CD4-positive, alpha-beta T cell treated with Interleukin-10 for 1 hour (primary cell): ENCODE results near the gene IL17REL.

Experiments
- DNase-seq: peaks from one replicate; pipeline ENCODE4 v3.0.0-alpha.2; 2020

The IL17REL gene

DNA sequence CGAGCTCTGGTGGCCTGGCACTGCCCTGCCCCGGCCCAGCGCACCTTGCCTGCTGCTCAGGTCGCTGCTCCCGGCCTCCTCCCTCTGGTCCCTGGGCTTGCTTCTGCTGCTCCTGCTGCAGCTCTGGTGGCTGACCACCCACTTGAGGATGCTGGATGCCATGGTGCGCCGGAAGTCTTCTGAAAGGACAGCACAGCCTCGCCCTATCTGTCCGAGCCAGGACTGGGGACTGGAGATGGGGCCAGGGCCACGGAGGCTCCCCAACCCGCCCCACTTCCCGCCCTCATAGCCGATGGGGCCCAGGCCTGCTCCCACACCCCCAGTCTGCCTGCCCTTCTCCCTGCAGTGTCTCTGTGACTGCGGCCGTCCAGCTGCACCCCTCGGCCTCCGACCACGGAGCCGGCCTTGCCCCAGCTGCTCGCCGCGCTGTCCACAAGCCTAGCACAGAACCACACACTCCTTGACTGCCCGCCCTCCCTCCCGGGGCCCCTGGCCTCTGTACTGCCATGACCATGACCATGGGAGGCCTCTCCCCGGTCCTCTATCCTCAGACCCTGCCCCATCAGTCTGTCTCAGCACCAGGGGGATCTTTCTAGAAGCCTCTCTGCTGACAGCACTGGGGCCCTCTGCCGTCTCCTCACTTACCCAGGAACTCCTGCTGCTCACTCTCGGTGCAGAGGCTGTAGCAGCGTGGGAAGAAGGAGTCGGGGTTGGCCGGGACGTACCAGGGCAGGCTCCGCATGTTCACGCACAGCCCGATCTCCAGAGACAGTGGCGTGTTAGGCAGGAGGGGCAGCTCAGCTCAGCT lies 32.9 kb upstream of the IL17REL start:
- no peak for DNase-seq

DNA sequence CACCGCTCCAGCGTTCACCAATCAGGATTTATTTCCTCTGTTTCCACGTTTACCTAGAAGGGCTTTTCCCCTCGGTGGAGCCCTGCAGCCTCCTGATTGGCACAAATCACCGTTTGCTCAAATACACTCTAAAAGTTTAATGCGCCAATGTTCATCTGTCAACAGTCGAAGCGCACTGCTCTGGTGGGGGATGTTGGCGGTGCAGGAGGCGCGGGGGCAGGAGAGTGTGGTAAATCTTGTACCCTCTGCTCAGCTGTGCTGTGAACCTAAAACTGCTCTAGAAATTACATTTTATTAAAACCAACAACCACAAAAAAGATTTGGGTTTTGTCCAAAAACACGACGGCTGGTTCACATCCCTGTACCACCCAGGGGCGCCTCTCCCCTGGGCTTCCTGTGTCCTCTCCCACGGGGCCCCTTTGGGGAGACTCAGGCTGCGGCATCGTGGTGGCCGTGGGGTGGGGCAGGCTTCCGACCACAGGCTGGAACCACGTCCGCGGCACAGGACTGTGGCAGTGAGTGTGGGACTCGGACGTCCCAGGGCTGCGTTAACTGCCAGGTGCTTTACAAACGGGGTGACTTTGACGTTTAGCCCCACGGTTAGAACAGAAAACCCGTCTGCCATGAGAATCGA lies 32.0 kb upstream of the IL17REL start:
- no peak for DNase-seq

DNA sequence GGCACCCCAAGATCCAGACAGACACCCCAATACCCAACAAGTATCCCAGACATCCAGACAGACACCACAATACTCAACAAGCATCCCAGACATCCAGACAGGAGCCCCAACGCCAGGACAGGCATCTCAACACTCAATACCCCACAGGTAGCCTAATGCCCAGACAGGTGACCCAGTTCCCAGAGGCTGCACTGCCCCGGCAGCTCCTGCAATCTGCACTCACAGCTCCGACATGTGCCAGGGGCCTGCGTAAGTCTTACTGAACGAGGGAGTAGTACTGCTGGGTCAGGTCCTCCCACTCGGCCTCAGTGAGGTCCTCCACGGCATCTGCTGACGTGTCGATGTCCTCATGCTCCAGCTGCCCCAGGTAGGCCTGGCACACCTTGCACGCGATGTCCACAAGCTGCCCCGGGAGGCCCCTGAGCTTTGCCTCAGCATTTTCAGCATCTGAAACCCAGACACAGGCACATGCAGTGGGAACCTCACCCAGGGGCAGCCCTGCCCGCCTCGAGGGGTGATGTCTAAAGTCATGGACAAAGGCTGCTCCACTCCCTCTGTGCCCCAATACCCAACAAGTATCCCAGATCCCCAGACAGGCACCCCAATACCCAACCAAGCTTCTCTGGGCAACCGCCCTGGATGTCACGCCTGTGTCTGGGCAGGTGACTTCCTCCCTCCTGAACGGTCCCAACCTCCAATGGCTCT lies 28.9 kb upstream of the IL17REL start:
- no peak for DNase-seq

DNA sequence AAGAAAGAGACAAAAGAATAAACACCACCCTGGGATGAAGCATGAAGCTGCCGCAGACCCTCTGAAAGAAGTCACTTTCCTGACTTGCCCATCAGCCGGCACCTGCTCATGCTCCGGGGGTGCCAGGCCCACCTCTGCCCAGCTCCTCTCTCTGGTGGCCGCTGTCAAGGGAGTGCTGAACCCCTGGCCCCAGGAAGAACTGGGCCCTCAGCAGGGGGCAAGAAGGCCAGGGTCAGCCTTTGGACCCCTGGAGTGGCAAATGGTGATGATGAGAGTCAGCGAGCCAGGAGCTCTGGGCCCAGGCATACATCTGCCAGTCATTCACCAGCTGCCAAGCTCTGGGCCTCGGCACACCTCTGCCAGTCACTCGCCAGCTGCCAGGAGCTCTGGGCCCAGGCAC lies 28.2 kb upstream of the IL17REL start:
- no peak for DNase-seq

DNA sequence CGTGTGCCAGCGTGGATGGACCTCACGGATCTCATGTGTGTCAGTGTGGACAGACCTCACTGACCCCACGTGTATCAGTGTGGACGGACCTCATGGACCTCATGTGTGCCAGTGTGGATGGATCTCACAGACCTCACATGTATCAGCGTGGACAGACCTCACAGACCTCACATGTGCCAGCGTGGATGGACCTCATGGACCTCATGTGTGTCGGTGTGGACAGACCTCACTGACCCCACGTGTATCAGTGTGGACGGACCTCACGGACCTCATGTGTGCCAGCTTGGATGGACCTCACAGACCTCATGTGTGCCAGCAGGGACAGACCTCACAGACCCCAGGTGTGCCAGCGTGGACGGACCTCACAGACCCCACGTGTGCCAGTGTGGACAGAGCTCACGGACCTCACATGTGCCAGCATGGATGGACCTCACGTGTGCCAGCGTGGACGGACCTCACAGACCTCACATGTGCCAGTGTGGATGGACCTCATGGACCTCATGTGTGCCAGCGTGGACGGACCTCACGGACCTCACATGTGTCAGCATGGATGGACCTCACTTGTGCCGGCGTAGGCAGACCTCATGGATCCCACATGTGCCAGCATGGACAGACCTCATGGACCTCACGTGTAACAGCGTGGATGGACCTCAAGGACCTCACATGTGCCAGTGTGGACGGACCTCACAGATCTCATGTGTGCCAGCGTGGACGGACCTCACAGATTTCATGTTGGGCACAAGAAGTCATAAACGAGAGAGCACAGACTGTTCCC lies 27.3 kb upstream of the IL17REL start:
- no peak for DNase-seq

DNA sequence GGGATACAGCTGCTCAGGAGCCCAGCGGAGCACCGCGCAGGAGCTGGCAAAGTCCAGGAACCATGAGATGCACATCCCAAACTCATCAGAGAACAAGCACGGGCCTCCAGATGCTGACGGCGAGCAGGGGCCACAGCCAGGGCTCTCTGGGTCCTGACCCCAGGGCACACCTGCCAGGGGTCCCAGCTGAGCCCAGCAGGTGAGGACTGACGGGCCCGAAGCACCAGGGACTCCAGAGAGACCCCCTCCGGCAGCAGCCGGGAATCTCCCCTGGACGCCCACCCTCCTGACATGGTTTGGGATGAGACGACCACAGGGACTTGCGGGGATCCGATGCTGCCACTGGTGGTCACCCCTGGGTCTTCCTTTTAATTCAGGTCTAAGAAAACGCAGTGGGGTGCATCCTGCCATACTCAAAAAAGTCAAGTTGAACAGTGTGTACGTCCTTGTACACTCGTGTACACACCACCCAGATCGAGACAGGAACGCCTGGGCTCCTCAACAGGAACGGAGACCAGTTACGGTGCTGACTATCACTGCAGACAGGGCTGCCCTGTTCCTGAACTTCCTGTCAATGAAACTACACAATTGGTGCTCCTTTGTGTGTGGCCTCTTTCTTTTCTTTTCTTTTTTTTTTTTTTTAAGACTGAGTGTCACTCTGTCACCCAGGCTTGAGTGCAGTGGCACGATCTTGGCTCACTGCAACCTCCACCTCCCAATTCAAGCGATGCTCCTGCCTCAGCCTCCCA lies 23.6 kb upstream of the IL17REL start:
- DNase-seq: no peak

DNA sequence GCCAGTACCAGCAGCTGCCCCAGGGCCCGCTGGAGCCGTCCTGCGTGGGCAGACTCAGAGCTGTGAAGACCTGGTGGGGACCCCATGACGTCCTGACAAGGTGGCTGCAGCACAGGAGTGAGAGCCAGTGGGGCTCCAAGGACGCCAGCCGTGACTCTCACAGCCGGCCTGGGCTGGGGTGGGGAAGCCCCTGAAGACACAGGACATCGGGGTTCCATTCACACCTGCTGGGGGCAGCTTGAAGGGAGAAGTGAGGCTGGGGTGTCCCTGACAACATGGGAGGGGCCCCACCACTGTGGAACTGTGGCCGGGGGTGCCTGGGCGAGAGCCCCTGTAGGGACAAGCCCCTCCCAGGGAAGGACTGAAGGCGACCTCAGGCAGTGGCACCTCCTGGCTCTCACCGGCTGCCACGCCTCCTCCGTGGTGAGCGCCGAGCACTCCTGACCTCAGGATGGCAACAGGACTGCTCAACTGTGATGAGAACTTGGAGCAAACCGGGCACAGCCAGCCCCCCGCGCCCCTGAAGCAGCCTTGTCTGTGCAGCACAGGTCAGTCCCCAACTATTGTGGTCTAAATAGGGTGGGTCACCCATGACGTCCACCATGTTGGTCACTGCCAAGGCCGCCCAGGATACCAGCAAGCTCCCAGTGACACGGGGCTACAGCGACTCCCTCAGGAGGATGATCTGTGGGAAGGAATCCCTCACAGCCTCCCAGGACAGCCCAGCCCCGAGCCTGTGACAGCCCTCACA lies 22.7 kb upstream of the IL17REL start:
- no peak for DNase-seq

DNA sequence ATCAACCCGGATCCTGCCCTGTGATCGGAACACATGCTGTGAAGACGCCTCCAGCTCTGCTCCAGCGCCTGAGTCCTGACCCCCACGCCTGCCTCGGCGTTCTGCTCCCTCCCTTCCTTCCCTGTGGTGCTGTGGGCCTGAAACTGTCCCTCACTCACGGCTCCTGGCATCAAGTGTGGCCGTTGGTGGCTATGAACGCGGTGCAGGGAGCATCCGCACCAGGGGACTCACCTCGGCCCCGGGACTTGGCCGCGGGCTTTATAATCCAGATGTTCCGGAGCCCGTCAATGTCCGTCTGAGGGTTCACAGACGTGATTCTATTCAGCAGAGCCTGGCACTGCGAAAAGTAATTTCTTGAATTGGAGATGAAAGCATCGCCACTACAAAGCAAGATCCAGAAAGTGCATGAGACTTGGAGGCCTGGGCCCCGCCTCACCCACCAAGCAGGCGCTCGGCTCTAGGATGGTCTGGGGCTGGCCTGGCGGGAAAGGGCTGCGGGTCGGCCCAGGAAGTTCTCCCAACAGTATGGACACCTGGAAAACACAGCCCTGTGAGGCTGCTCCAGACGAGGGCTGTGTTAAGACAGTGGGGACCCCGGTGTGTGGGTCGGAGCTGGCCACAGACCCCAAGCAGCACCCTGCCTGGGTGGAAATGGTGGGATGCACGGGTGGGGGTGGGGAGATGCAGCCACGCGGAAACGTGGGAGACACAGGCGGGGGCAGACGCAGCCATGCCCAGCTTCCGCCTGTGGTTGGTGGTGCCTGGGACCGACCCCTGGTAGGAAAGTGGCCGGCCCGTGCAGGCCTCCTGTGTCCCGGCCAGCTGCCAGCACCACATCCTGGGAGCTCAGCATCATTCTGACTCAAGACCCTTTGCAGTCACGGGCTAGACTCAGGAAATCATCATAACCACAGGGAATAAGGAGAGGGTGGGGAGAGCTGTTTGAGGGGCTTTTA lies 21.8 kb upstream of the IL17REL start:
- no peak for DNase-seq

DNA sequence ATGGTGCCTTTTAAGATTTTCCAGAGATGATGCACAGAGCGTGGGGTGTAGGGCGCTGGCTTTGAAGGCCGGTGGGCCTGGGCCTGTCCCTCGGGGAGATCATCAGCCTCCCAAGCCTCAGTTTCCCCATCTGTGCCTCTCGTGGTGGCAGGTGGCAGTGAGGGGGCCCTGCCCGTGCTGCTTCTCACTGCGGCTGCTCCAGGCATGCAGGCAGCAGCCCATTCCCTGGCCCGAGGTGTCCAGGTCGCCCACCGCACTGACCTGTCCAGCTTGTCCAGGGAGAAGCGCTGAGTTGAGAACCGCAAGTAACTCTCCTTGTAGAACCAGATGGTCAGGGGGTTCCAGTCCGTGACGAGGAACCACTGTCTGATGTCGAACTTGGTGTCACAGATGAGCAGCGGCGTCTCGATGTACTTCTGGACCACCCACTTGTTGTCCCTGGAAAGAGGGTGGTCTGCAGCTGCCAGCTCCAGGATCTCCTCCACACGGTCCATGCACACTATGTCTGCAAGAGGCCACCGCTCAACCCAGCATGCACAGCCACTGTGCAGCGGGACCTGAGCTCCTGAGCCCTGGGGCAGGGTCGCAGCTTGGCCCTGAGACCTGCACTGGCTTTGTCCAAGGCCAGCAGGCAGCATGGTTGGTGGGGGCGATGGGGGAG lies 20.5 kb upstream of the IL17REL start:
- DNase-seq: no peak

DNA sequence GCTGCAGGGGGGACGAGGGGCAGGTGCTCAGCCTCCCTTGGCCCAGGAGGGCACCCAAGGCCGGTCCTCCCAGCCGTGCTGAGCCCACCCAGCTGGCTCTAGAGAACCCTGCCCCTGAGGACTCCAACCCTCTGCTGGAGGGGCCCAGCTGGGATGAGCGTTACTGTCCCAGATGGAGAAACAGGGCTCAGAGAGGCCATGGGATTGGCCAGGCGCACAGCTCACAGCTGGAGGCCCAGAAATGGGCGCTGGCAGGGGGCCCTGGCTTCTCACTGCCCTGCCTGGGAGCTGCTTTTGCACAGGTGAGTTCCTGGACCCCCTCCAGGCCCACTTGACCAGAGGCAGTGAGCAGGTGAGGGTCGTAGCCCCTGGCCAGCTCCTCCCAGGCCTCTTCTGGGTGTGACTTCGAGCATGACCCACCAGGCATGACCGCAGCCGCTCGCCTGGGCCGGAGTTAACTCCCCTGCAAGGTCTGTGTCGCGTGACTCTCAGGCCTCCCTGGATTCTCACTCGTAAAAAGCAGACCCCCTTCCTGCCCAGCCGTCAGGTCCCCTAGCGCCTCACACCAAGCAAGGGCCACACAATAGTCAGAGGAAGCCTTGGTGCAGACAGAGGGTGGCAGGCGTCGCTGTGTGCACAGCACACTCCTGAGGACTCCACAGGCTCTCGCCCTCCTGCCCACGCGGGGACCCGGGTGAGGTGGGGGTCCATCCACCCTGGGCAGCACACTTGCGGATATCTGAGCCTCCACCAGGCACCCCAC lies 19.7 kb upstream of the IL17REL start:
- no peak for DNase-seq

DNA sequence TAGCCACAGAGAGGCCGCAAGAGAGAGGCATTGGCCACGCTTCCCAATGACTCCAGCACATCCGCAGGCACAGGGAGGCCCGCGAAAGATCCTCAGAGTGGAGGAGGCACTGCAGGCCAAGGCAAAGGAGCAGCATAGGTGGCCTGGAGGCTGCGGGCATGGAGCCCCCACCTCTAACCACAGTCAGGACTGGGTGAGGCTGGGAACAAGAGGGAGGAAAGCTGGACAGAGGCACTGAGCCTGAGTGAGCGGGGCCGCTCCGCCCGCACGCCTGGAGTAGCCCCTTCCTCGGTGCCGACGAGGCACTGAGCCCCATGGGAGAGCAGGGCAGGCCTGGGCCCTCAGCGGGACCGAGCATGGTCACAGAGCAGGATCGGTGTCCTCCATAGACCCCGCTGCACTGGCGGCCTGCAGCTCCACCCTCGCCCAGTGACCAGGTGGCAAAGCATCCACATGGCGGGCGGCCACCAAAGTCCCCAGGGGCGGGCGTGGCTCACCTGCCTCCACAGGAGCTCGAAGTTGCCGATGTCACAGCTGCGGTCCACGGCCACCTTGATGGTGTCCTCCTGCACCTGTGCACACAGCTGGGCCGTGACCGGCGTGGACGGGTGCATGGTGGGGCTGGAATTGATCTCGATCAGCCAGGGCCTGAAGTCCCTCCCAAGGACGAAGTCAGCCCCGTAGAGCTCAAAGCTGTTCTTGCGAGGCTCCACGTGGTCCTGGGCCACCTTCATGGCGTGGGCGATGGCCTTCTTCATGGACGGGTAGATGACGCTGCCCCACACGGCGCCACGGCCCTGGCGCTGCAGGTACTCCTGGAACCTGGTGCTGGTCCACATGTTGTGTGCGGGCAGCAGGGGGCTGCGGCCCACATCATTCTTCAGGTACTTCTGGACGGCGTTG lies 18.9 kb upstream of the IL17REL start:
- DNase-seq: no peak

DNA sequence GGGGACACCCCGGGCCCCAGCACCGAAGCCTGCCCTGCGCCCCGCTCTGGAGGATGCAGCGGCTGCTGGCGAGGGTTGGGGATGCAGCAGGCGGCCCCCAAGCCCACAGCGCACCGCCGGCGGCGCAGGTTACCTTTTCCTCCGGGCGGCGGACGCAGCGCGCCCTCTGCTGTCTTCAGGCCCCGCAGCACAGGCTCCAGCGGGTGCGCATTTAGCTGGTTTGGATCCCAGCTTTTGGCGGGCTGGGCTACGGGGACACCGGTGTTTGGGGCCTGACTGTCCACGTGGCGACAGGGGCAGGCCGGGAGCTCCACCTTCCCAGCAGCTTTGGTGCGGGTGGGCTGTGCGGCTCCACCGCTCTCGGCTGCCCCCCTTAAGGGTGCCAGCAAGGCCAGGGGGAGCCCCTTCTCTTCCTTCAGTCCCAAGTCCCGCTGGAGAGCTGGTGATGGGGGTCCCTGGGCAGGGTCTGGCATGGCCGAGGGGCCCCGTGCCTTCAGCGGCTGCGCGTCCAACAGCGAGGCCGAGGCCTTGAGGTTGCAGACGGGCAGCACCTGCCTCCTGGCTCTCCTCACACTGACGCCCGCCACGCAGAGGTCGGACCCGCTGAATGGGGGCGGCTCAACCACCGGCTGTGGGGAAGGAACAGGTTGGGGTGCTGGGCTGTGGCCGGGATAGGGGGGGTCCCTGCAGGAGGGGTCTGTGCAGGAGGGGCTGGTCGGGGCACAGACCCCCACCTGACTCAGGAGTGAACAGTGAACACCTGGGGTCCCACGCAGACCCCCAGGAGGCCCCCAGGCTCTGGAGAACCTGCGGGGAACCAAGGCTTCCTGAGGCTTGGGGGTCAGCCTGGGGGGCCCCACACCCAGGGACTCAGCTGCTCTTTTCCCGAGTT lies 18.0 kb upstream of the IL17REL start:
- DNase-seq: peak; percentile 85

DNA sequence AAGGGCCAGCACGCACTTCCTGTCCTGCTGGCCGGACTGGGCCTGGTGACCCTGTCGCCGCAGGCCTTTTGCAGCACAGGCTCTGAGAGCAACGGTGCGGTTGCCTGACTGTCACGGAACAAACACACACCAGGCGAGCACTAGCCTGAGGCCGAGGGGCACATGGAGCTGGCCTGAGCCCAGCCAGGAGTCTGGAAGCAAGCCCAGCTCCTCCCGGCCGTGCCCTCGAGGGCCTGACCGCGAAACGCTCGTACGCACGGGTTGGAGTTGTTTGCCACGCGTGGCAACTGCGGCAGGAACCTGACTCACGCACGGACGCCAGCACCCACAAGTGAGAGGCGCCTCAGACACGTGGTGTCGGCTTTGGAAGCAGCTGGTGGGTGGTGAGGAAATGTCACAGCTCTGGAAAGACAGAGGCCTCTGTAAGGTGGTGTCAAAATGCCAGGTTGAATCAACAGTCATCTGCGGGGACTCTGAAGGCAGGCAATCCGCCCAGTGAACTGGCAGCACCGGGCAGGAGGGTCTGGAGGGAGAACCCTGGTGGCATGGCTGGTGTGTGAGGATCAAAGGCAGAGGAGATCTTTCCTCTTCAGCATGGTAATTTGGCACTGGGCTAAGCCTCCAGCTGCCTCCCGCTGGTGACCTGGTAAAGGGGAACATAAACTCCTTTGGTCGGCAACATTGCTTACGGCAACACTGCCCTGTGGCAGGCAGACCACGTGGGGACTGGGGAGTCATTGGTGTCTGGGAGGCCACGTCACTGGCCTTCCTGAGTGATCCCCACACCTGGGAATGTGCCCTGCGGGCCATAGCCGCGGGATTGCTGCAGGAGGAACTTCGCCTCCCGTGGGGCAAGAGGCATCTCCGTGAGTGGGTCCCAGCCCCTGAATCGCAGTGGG lies 15.3 kb upstream of the IL17REL start:
- peak; percentile 40 for DNase-seq

DNA sequence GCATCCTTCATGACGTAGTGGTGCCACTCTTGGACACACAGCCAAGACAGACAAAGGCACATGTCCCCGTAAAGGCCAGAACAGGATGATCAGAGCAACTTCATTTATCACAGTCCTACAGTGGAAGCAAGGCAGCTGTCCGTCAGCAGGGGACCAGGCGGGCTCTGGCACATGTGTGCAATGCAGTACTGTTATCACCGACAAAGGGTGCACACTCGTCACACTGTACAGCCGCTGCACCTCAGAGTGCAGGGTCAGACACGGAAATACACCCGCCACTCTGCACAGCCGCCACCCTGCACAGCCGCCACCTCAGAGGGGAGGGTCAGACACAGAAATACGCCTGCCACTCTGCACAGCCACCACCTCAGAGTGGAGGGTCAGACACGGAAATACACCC lies 13.4 kb upstream of the IL17REL start:
- DNase-seq: no peak

DNA sequence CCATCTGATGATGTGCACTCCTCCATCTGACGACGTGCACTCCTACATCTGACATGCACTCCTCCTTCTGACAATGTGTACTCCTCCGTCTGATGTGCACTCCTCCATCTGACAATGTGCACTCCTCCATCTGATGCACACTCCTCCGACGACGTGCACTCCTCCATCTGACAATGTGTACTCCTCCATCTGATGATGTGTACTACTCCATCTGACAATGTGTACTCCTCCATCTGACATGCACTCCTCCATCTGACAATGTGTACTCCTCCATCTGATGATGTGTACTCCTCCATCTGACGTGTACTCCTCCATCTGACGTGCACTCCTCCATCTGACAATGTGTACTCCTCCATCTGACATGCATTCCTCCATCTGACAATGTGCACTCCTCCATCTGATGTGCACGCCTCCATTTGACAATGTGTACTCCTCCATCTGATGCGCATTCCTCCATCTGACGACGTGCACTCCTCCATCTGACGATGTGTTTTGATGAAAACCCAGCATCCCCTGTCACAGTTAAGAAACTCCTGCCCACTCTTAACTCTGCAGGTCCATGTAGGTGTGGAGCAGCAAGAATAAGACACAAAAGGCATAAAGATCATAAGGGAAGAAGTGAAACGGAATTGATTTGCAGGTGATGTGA lies 9.7 kb upstream of the IL17REL start:
- no peak for DNase-seq
